Measurements from ENCODE around the gene APBB1.
"Not testable (repeated sequence)": the region's sequence is repeated elsewhere in the genome, so short reads cannot be mapped to it uniquely, and the experiment has no call there.

APBB1 gene

GRCh38 chr11:6417907-6418556, 862 bp downstream of the APBB1 start:
- no peak for DNase-seq (ENCODE audit: low spot score)

DNA sequence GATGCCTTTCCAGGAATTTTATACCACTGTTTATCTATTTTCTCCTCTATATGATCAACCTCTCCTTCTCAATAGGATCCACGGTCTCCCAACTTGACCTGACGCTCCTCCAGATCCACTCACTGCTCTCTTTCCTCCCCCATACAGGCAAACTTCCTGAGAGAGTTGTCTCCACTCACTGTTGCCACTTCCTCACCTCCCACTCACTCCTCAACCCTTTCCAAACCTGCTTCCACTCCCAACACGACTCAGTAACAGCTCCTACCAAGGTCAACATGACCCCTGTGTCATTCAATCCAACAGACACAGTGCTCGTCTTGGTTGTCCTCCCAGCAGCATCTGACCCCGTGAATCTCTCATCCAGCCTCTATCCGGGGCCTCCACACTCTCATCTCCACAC, 3.1 kb downstream of the APBB1 start:
- no peak for DNase-seq (ENCODE audit: low spot score)

DNA sequence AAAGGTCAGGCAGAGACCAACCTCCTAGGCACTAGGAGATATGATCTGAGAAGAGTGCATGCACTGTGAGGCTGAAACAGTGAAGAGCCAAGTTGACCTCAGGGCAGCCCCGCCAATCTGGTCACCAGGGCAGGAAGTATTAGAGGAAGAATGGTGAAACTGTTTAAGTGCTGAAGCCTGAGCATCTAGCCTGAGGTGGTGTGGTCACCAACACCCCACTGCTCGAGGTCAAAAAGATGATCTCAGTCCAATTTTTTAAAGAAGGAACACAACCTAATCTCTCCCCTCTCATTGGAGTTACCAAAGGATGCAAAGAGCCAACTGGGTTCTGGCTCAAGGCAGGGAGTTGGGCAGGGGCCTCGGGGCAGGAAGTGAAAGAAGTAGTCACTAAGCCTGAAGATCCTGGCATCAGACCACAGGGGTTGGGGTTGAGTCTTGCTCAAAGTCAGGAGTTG, 4.0 kb downstream of the APBB1 start:
- DNase-seq (ENCODE audit: low spot score), result no peak

GRCh38 chr11:6413791-6414201, 5.1 kb downstream of the APBB1 start:
- DNase-seq (ENCODE audit: low spot score), result no peak

DNA sequence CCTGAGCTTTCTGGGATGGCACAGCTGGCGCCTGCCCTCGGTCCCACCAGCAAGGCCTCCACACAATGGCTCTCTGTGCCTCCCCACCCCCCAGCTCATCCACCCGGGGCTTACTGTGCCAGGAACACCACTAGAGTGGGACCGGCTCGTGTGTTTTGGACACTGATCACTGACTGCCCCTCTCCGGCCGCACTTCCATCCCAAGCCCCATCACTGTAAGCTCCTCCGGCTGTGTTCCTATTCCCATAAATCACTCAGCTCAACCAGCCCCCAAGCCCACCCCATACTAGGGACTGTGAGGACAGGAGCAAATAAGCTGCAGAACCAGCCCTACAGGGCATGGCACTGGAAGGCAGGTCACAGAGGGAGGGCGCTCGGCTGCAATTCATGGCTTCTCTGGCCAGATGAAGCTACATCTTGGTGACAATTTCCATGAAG, 7.3 kb downstream of the APBB1 start:
- no peak for DNase-seq (ENCODE audit: low spot score)

- DNase-seq (ENCODE audit: low spot score), result no peak
These were observed 8.0 kb downstream of the APBB1 start for GRCh38 chr11:6410695-6411430.

DNA sequence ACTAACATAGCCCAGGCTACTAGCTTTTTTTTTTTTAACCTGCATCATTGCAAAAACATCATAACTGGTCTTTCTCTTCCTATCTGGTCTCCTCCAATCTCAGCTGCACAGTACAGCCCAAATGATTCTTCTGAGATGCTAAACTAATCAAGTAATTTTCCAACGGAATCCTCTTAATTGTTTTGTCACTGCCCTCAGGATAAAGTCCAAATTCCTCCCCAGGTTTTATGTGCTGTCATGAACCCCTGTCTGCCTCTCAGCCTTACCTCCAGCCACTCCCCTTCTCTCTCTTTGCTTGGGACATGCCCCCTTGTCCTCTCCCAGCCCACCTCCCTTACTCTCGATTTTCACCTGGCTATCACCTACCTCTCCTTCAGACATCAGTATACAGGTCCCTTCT, 12.5 kb downstream of the APBB1 start:
- DNase-seq (ENCODE audit: low spot score), result no peak

GRCh38 chr11:6405846-6406245, 13.0 kb downstream of the APBB1 start:
- DNase-seq (ENCODE audit: low spot score), result no peak

GRCh38 chr11:6405052-6405667, 13.7 kb downstream of the APBB1 start:
- no peak for DNase-seq (ENCODE audit: low spot score)

GRCh38 chr11:6404342-6405051, 14.4 kb downstream of the APBB1 start:
- no peak for DNase-seq (ENCODE audit: low spot score)

GRCh38 chr11:6403539-6403938, 15.4 kb downstream of the APBB1 start:
- no peak for DNase-seq (ENCODE audit: low spot score)

DNA sequence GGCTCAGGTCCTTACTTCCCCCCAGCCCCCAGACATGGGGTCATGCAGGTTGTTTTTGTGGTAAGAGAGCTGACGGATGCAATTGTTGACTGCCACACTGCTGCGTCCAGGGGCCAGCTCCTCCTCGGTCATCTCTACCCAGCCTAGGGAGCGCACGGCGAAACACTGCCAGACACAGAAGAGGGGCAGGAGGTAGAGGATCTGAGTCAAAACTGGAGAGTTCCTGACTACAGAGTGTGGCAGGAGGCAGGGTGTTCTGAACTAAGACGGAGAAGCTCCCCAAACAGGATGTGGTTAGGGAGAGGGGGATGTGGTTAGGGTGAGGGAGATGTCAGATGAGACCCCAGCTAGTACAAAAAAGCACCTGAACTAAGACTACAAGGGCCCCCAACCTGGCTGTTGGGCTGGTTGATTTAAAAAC, 16.3 kb downstream of the APBB1 start:
- DNase-seq (ENCODE audit: low spot score), result no peak

GRCh38 chr11:6402061-6402470, 16.8 kb downstream of the APBB1 start:
- DNase-seq (ENCODE audit: low spot score), result no peak

DNA sequence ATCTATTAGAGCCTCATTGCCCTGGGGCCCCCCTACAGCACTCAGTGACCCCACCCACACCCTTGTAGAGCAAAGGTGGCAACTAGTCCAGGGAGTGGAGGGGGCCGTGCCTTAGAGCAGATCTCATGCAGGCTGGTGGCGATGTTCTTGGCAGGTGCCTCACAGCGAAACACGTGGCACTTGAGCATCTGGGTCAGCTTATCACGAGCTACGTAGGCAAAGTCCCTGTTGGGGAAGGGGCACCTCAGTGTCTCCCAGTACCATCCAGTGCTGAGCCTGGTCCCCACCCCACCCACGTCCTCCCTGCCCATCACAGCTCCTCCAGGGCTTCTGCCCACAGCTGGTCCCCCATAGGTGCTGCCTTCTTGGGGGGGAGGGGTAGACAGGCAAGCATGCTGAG, 17.4 kb downstream of the APBB1 start:
- DNase-seq (ENCODE audit: low spot score), result no peak

GRCh38 chr11:6400431-6401345, 18.2 kb downstream of the APBB1 start:
- DNase-seq (ENCODE audit: low spot score), result no peak

DNA sequence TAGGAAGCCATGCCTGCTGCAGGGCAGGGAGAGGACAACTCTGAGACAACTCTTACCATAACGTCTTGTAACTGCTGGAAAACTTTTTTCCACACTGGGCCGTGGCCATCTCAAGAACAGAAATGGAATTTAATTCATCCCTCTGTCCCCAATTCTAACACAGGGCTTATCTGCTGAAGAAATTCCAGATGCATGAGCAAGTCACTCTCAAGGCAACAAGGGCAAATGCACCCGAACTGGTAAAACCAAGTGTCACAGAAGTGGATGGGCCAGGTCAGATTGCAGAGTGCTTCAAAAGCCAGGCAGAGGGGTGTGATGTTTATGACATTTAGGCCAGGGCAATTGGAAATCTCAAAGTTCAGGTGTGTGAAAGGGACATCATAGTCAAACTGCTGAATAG, 21.3 kb downstream of the APBB1 start:
- no peak for DNase-seq (ENCODE audit: low spot score)

GRCh38 chr11:6397156-6397555, 21.7 kb downstream of the APBB1 start:
- DNase-seq (ENCODE audit: low spot score), result no peak

GRCh38 chr11:6395470-6396060, 23.3 kb downstream of the APBB1 start:
- DNase-seq (ENCODE audit: low spot score), result no peak

GRCh38 chr11:6393989-6394670, 24.8 kb downstream of the APBB1 start:
- DNase-seq (ENCODE audit: low spot score), result no peak

GRCh38 chr11:6392251-6392650, 26.6 kb downstream of the APBB1 start:
- DNase-seq (ENCODE audit: low spot score), result not testable (repeated sequence)

Measured in hematopoietic multipotent progenitor cell treated with erythropoietin and hydrocortisone succinate and interleukin-3 and kit ligand, for 15 days (in vitro differentiated cells).